ENCODE results near the gene SFXN1. TPM values are rescaled to one million over a fixed set of nuclear protein-coding genes. Genes with fewer than 3 reads are reported as not detected.

Gene SFXN1
- total RNA-seq, 2 experiments from 2014 or later = 133 to 138 TPM

GRCh38 chr5:175463641-175464040, 14.7 kb upstream of the SFXN1 start:
- Mint-ChIP-seq H3K9me3 (no peaks in the 10 kb centered on the region), H3K4me3 (no peak overlapping the region), H3K27ac (no peak overlapping the region), H3K36me3 (ENCODE audit: low read depth) (no peaks in the 10 kb centered on the region), H3K27me3 (peaks cover 4% of the 10 kb centered on the region), H3K4me1 (ENCODE audit: low read depth) (peaks cover 6% of the 10 kb centered on the region)
- no peak for DNase-seq
- Histone ChIP-seq H3K36me3 (ENCODE audit: insufficient read depth, low read length) (no peaks in the 10 kb centered on the region), H3K4me1 (ENCODE audit: insufficient read depth, low read length) (peaks cover 7% of the 10 kb centered on the region), H3K4me3 (ENCODE audit: low read length) (no peak overlapping the region), H3K9me3 (ENCODE audit: control insufficient read depth in 1 of 2, insufficient read depth in 1 of 2, low read length in 2 of 2) (no peaks in the 10 kb centered on the region), H3K27ac (ENCODE audit: low read depth in 1 of 2, low read length in 2 of 2) (no peak overlapping the region), H3K27me3 (ENCODE audit: control insufficient read depth in 1 of 2, insufficient read depth in 2 of 2, low read length in 2 of 2) (peaks cover 0 to 5% of the 10 kb centered on the region in 2 experiments)
- no peak for TF ChIP-seq CTCF (IDR thresholded peaks at IDR 0.05)
- intact Hi-C loops (cut with DNase I, micrococcal nuclease) = loop anchor here in 1 of 2 experiments (1.0 kb wide), 1 partner anchor 17 kb away; no protein-coding TSS in a partner anchor
- ChIA-PET CTCF (interaction anchor here (1.4 to 3.0 kb wide), 3 partner anchors 12 to 19 kb away, joined by 4 to 16 read pairs (median 5); partner anchors contain the start of gene SFXN1), POLR2A (interaction anchor here (1.5 to 2.6 kb wide), 2 partner anchors 17 to 22 kb away, joined by 4 to 13 read pairs; no protein-coding TSS in a partner anchor)
- no peak for ATAC-seq (ENCODE audit: poor library complexity)

GRCh38 chr5:175464074-175464941, 14.1 kb upstream of the SFXN1 start:
- Mint-ChIP-seq H3K4me3 (no peak overlapping the region), H3K4me1 (ENCODE audit: low read depth) (peaks cover 6% of the 10 kb centered on the region), H3K27me3 (peaks cover 4% of the 10 kb centered on the region), H3K36me3 (ENCODE audit: low read depth) (no peaks in the 10 kb centered on the region), H3K27ac (no peak overlapping the region), H3K9me3 (no peaks in the 10 kb centered on the region)
- DNase-seq (peak; percentile 38 to 76 (median 58)), ATAC-seq (ENCODE audit: poor library complexity) (peak; percentile 99)
- H3K27ac ChIP-seq (ENCODE audit: low read depth in 1 of 2, low read length in 2 of 2) = no peak overlapping the region
- CTCF ChIA-PET = interaction anchor here (0.6 to 3.0 kb wide), 15 partner anchors 12 to 70 kb away, joined by 3 to 16 read pairs (median 5); partner anchors contain the start of gene SFXN1
- no peaks in the 10 kb centered on the region for H3K36me3 ChIP-seq (ENCODE audit: insufficient read depth, low read length)
- peaks cover 7% of the 10 kb centered on the region for H3K4me1 ChIP-seq (ENCODE audit: insufficient read depth, low read length)
- no peaks in the 10 kb centered on the region for H3K9me3 ChIP-seq (ENCODE audit: control insufficient read depth in 1 of 2, insufficient read depth in 1 of 2, low read length in 2 of 2)
- no peak overlapping the region for H3K4me3 ChIP-seq (ENCODE audit: low read length)
- intact Hi-C loops (cut with DNase I, micrococcal nuclease) = loop anchor here in 1 of 2 experiments (1.0 kb wide), 1 partner anchor 16 kb away; no protein-coding TSS in a partner anchor
- POLR2A ChIA-PET = interaction anchor here (1.0 to 2.6 kb wide), 5 partner anchors 14 to 57 kb away, joined by 3 to 31 read pairs (median 5); partner anchors contain the start of gene SFXN1
- peak; percentile 83 for TF ChIP-seq CTCF (IDR thresholded peaks at IDR 0.05)
- H3K27me3 ChIP-seq (ENCODE audit: control insufficient read depth in 1 of 2, insufficient read depth in 2 of 2, low read length in 2 of 2) = no peaks in the 10 kb centered on the region

- Mint-ChIP-seq H3K4me3 (no peak overlapping the region), H3K4me1 (ENCODE audit: low read depth) (peaks cover 6% of the 10 kb centered on the region), H3K9me3 (no peaks in the 10 kb centered on the region), H3K36me3 (ENCODE audit: low read depth) (no peaks in the 10 kb centered on the region), H3K27me3 (peaks cover 4% of the 10 kb centered on the region), H3K27ac (no peak overlapping the region)
- Histone ChIP-seq H3K27me3 (ENCODE audit: control insufficient read depth in 1 of 2, insufficient read depth in 2 of 2, low read length in 2 of 2) (no peaks in the 10 kb centered on the region), H3K27ac (ENCODE audit: low read depth in 1 of 2, low read length in 2 of 2) (no peak overlapping the region), H3K36me3 (ENCODE audit: insufficient read depth, low read length) (no peaks in the 10 kb centered on the region), H3K9me3 (ENCODE audit: control insufficient read depth in 1 of 2, insufficient read depth in 1 of 2, low read length in 2 of 2) (no peaks in the 10 kb centered on the region), H3K4me3 (ENCODE audit: low read length) (no peak overlapping the region), H3K4me1 (ENCODE audit: insufficient read depth, low read length) (peaks cover 7% of the 10 kb centered on the region)
- intact Hi-C loops (cut with DNase I, micrococcal nuclease) = loop anchor here in 1 of 2 experiments (1.0 kb wide), 1 partner anchor 15 kb away; no protein-coding TSS in a partner anchor
- ChIA-PET POLR2A (interaction anchor here (1.0 to 2.6 kb wide), 5 partner anchors 13 to 56 kb away, joined by 3 to 31 read pairs (median 5); partner anchors contain the start of gene SFXN1), CTCF (interaction anchor here (0.6 to 3.0 kb wide), 15 partner anchors 11 to 69 kb away, joined by 3 to 16 read pairs (median 5); partner anchors contain the start of gene SFXN1)
- no peak for TF ChIP-seq CTCF (IDR thresholded peaks at IDR 0.05)
- DNase-seq = no peak
- peak; percentile 25 for ATAC-seq (ENCODE audit: poor library complexity)
These were observed 13.5 kb upstream of the SFXN1 start for GRCh38 chr5:175464942-175465233.

Measured in CD4-positive, alpha-beta T cell (primary cell).